ENCODE measurements around the gene MYADM.

Gene MYADM

DNA sequence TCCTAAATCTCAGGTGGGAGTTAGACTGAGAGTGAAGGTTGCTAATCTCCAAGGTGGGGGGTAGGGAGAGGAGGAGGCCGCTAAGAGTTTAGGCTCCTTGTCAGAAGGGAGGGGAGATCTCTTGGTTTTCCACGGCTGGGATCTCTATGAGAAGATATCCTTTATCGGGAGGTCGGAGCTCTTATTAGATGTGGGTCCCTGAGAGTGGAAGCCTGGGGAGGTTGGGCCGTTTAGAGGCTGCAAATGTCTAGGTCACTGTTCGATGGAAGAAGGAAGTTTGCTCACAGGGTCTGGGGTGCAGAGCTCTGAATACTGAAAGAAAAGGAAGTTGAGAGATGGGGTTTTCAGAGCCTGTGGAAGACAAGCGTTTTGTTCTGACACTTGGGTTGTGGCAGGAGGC lies 3.8 kb downstream of the MYADM start:
- Histone ChIP-seq H3K36me3 (ENCODE audit: control insufficient read depth, insufficient read depth, low read length) (peaks cover 5% of the 10 kb centered on the region), H3K4me3 (ENCODE audit: low read length) (no peak overlapping the region), H3K4me1 (ENCODE audit: control insufficient read depth, insufficient read depth, low read length) (peaks cover 34% of the 10 kb centered on the region), H3K9ac (ENCODE audit: low read length) (no peak overlapping the region), H3K9me3 (ENCODE audit: control insufficient read depth, low read length) (no peaks in the 10 kb centered on the region), H3K27me3 (ENCODE audit: control insufficient read depth, insufficient read depth, low read length) (no peaks in the 10 kb centered on the region)

DNA sequence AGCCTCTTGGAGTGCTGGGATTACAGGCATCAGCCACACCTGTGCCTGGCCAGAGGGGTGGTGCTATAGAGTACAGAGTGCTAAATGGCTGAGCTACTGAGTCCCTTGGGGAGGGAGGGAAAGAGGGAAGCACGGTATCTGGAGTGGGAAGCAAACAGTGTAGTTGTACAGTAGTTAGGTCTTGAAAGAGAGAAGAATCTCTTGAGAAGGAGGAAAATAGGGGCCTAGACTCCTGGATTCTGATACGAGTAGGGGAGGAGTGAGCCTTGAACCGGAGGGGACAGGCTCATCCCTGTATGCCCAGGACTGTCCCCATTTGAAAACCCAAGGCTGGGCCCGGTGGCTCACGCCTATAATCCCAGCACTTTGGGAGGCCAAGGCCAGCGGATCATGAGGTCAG lies 5.1 kb downstream of the MYADM start:
- peaks cover 5% of the 10 kb centered on the region for H3K36me3 ChIP-seq (ENCODE audit: control insufficient read depth, insufficient read depth, low read length)
- H3K4me1 ChIP-seq (ENCODE audit: control insufficient read depth, insufficient read depth, low read length) = peaks cover 24% of the 10 kb centered on the region
- H3K9ac ChIP-seq (ENCODE audit: low read length) = no peak overlapping the region
- H3K4me3 ChIP-seq (ENCODE audit: low read length) = no peak overlapping the region
- H3K9me3 ChIP-seq (ENCODE audit: control insufficient read depth, low read length) = no peaks in the 10 kb centered on the region
- H3K27me3 ChIP-seq (ENCODE audit: control insufficient read depth, insufficient read depth, low read length) = no peaks in the 10 kb centered on the region

DNA sequence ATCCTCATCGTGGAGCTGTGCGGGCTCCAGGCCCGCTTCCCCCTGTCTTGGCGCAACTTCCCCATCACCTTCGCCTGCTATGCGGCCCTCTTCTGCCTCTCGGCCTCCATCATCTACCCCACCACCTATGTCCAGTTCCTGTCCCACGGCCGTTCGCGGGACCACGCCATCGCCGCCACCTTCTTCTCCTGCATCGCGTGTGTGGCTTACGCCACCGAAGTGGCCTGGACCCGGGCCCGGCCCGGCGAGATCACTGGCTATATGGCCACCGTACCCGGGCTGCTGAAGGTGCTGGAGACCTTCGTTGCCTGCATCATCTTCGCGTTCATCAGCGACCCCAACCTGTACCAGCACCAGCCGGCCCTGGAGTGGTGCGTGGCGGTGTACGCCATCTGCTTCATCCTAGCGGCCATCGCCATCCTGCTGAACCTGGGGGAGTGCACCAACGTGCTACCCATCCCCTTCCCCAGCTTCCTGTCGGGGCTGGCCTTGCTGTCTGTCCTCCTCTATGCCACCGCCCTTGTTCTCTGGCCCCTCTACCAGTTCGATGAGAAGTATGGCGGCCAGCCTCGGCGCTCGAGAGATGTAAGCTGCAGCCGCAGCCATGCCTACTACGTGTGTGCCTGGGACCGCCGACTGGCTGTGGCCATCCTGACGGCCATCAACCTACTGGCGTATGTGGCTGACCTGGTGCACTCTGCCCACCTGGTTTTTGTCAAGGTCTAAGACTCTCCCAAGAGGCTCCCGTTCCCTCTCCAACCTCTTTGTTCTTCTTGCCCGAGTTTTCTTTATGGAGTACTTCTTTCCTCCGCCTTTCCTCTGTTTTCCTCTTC lies 6.3 kb downstream of the MYADM start:
- no peak overlapping the region for H3K9ac ChIP-seq (ENCODE audit: low read length)
- H3K4me1 ChIP-seq (ENCODE audit: control insufficient read depth, insufficient read depth, low read length) = peaks cover 18% of the 10 kb centered on the region
- no peaks in the 10 kb centered on the region for H3K9me3 ChIP-seq (ENCODE audit: control insufficient read depth, low read length)
- H3K4me3 ChIP-seq (ENCODE audit: low read length) = no peak overlapping the region
- H3K36me3 ChIP-seq (ENCODE audit: control insufficient read depth, insufficient read depth, low read length) = peaks cover 5% of the 10 kb centered on the region
- no peaks in the 10 kb centered on the region for H3K27me3 ChIP-seq (ENCODE audit: control insufficient read depth, insufficient read depth, low read length)

- H3K4me3 ChIP-seq (ENCODE audit: low read length) = no peak overlapping the region
- no peaks in the 10 kb centered on the region for H3K9me3 ChIP-seq (ENCODE audit: control insufficient read depth, low read length)
- peaks cover 3% of the 10 kb centered on the region for H3K27me3 ChIP-seq (ENCODE audit: control insufficient read depth, insufficient read depth, low read length)
- H3K36me3 ChIP-seq (ENCODE audit: control insufficient read depth, insufficient read depth, low read length) = peaks cover 5% of the 10 kb centered on the region
- peaks cover 21% of the 10 kb centered on the region for H3K4me1 ChIP-seq (ENCODE audit: control insufficient read depth, insufficient read depth, low read length)
- no peak overlapping the region for H3K9ac ChIP-seq (ENCODE audit: low read length)
These were observed 6.9 kb downstream of the MYADM start for GRCh38 chr19:53874606-53874990.

- peaks cover 5% of the 10 kb centered on the region for H3K36me3 ChIP-seq (ENCODE audit: control insufficient read depth, insufficient read depth, low read length)
- no peaks in the 10 kb centered on the region for H3K9me3 ChIP-seq (ENCODE audit: control insufficient read depth, low read length)
- H3K27me3 ChIP-seq (ENCODE audit: control insufficient read depth, insufficient read depth, low read length) = peaks cover 14% of the 10 kb centered on the region
- H3K4me1 ChIP-seq (ENCODE audit: control insufficient read depth, insufficient read depth, low read length) = peaks cover 18% of the 10 kb centered on the region
- H3K9ac ChIP-seq (ENCODE audit: low read length) = no peak overlapping the region
- no peak overlapping the region for H3K4me3 ChIP-seq (ENCODE audit: low read length)
These were observed 8.1 kb downstream of the MYADM start for GRCh38 chr19:53875602-53876325.

- H3K36me3 ChIP-seq (ENCODE audit: control insufficient read depth, insufficient read depth, low read length) = peaks cover 5% of the 10 kb centered on the region
- peaks cover 24% of the 10 kb centered on the region for H3K27me3 ChIP-seq (ENCODE audit: control insufficient read depth, insufficient read depth, low read length)
- H3K4me1 ChIP-seq (ENCODE audit: control insufficient read depth, insufficient read depth, low read length) = peaks cover 21% of the 10 kb centered on the region
- H3K9me3 ChIP-seq (ENCODE audit: control insufficient read depth, low read length) = no peaks in the 10 kb centered on the region
- H3K4me3 ChIP-seq (ENCODE audit: low read length) = no peak overlapping the region
- H3K9ac ChIP-seq (ENCODE audit: low read length) = no peak overlapping the region
These were observed 9.1 kb downstream of the MYADM start for GRCh38 chr19:53876651-53877224.

DNA sequence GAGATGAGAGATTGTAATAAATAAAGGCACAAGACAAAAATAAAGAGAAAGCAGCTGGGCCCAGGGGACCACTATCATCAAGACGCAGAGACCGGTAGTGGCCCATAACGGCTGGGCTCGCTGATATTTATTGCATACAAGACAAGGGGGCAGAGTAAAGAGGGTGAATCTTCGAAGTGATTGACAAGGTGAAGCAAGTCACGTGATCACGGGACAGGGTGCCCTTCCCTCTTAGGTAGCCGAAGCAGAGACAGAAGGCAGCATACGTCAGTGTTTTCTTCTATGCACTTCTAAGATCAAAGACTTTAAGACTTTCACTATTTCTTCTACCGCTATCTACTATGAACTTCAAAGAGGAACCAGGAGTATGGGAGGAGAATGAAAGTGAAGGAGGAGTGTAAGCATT lies 9.7 kb downstream of the MYADM start:
- peaks cover 26% of the 10 kb centered on the region for H3K4me1 ChIP-seq (ENCODE audit: control insufficient read depth, insufficient read depth, low read length)
- H3K9me3 ChIP-seq (ENCODE audit: control insufficient read depth, low read length) = no peaks in the 10 kb centered on the region
- H3K27me3 ChIP-seq (ENCODE audit: control insufficient read depth, insufficient read depth, low read length) = peaks cover 30% of the 10 kb centered on the region
- no peak overlapping the region for H3K9ac ChIP-seq (ENCODE audit: low read length)
- H3K36me3 ChIP-seq (ENCODE audit: control insufficient read depth, insufficient read depth, low read length) = peaks cover 5% of the 10 kb centered on the region
- H3K4me3 ChIP-seq (ENCODE audit: low read length) = no peak overlapping the region

DNA sequence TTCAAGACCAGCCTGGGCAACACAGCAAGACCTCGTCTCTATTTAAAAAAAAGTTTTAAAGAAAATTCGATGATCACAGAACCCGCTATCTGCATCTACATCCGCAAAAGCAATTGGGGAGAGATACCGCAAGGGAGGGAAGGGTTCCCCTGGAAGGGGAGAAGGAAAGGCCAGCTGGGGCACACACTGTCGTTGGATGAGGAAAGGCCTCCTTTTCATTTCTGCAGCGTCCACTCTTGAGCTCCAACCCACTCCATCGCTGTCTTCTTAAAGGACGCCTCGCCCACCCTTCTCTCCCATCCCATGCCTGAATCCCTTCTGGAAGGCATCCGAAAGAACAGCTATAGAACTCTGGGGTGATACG lies 11.1 kb downstream of the MYADM start:
- H3K36me3 ChIP-seq (ENCODE audit: control insufficient read depth, insufficient read depth, low read length) = peaks cover 5% of the 10 kb centered on the region
- peaks cover 24% of the 10 kb centered on the region for H3K4me1 ChIP-seq (ENCODE audit: control insufficient read depth, insufficient read depth, low read length)
- H3K9me3 ChIP-seq (ENCODE audit: control insufficient read depth, low read length) = no peaks in the 10 kb centered on the region
- H3K4me3 ChIP-seq (ENCODE audit: low read length) = peak overlapping the region; percentile 77
- peaks cover 44% of the 10 kb centered on the region for H3K27me3 ChIP-seq (ENCODE audit: control insufficient read depth, insufficient read depth, low read length)
- H3K9ac ChIP-seq (ENCODE audit: low read length) = peak overlapping the region; percentile 81

GRCh38 chr19:53879140-53880081 lies 11.7 kb downstream of the MYADM start:
- Histone ChIP-seq H3K27me3 (ENCODE audit: control insufficient read depth, insufficient read depth, low read length) (peaks cover 51% of the 10 kb centered on the region), H3K9me3 (ENCODE audit: control insufficient read depth, low read length) (no peaks in the 10 kb centered on the region), H3K4me3 (ENCODE audit: low read length) (peak overlapping the region; percentile 77), H3K9ac (ENCODE audit: low read length) (peak overlapping the region; percentile 81), H3K36me3 (ENCODE audit: control insufficient read depth, insufficient read depth, low read length) (peaks cover under 1% of the 10 kb centered on the region), H3K4me1 (ENCODE audit: control insufficient read depth, insufficient read depth, low read length) (peaks cover 24% of the 10 kb centered on the region)

DNA sequence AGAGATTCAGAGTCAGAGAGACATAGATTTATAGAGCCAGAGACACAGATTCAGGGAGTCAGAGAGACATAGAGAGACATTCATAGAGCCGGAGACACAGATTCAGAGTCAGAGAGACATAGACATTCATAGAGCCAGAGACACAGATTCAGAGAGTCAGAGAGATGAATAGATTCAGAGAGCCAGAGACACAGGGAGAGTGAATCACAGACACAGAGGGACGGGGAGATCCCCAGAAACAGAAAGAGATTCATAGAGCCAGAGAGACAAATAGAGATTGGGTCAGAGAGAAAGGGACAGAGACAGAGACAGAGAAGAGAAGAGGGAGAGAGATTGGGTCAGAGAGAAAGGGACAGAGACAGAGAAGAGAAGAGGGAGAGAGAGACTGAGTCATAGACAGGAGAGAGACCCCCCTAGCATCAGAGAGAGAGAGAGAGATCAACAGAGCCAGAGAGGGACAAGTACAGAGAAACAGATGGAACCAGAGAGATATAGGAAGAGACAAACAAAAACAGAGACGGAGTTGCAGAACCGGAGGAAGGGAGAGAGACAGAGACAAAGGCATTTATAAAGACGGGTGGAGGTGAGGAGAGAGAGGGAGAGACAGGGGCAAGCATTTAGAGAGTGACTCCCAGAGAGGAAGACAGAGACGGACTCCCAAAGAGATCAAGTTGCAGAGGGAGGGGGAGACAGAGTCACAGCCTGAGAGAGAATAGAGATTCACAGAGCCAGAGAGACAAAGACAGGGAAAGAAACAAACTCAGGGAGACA lies 13.2 kb downstream of the MYADM start:
- Histone ChIP-seq H3K27me3 (ENCODE audit: control insufficient read depth, insufficient read depth, low read length) (peaks cover 57% of the 10 kb centered on the region), H3K4me1 (ENCODE audit: control insufficient read depth, insufficient read depth, low read length) (peaks cover 24% of the 10 kb centered on the region), H3K36me3 (ENCODE audit: control insufficient read depth, insufficient read depth, low read length) (no peaks in the 10 kb centered on the region), H3K9me3 (ENCODE audit: control insufficient read depth, low read length) (no peaks in the 10 kb centered on the region), H3K4me3 (ENCODE audit: low read length) (no peak overlapping the region), H3K9ac (ENCODE audit: low read length) (no peak overlapping the region)

All from mucosa of stomach (tissue), 1 donor.